K562 (cell line): Measurements from ENCODE around the gene DIPK1B. TPM values are rescaled to one million over a fixed set of nuclear protein-coding genes. Genes with fewer than 3 reads are reported as not detected.
A peak's percentile ranks its signal among the peaks of the same experiment; 100 is the strongest.

Experiments
- ATAC-seq: fragments of 200-7000 bp; cut with Tn5 transposase; 3 replicates; pipeline ENCODE4 v1.9.1; 2020; ENCODE audit warnings: moderate library complexity
- BruUV-seq: library from RNA; stranded (reverse); fragments of 400-500 nt; replicated peaks from 2 replicates; lab custom pipeline; 2021; lab: Mats Ljungman, UMichigan
- CTCF ChIA-PET: fragments of 300-600 bp; formaldehyde crosslinking; extraction: SDS; loops from one replicate; lab custom pipeline; 2021; ENCODE audit warnings: low intra/inter-chr PET ratio; lab: Yijun Ruan, JAX
- POLR2A ChIA-PET: fragments of 300-600, 350-650 bp; sonication (Branson Sonifier 250); formaldehyde crosslinking; extraction: SDS; loops from one replicate; lab custom pipeline; 2021; ENCODE audit warnings: antibody characterized with exemption, inconsistent platforms; lab: Yijun Ruan, JAX
- DNase-seq, 4 experiments: peaks; one replicate each; pipeline versions ENCODE4 v3.0.0 to v3.0.0-alpha.2; 2011 to 2018; ENCODE audit warnings: low spot score in 3 of 4, mixed read lengths in 3 of 4; ENCODE audit errors: extremely low read depth in 1 of 4
- FAIRE-seq: peaks from 2 replicates; lab custom pipeline; 2011; peaks lifted over from hg19 to GRCh38; lab: Jason Lieb, UNC
- H2AFZ ChIP-seq: 2 replicates; pipeline ENCODE4 v1.6.0; 2011; ENCODE audit warnings: low read depth, low read length, control low read depth, inconsistent platforms
- H3K27ac ChIP-seq: fragments of 200-600 bp; 3 replicates; pipeline ENCODE4 v1.8.0; 2011; ENCODE audit warnings: low read depth, mild to moderate bottlenecking, control low read depth, inconsistent platforms, low read length, moderate library complexity, mixed read lengths; ENCODE audit errors: extremely low read depth
- H3K27me3 ChIP-seq, 2 experiments: fragments of 300-600 bp in 1 of 2; 2 replicates in 1 of 2; 3 replicates in 1 of 2; pipeline versions ENCODE4 v1.6.0 to v1.8.0; 2011; ENCODE audit warnings: inconsistent platforms in 2 of 2, low read length in 2 of 2, mild to moderate bottlenecking in 1 of 2, mixed read lengths in 1 of 2, moderate library complexity in 1 of 2; ENCODE audit not compliant: control insufficient read depth in 2 of 2, insufficient read depth in 2 of 2
- H3K36me3 ChIP-seq: fragments of 300-600 bp; 3 replicates; pipeline ENCODE4 v1.8.0; 2011; ENCODE audit warnings: mild to moderate bottlenecking, low read length, inconsistent platforms; ENCODE audit not compliant: control insufficient read depth, insufficient read depth
- H3K4me1 ChIP-seq, 2 experiments: fragments of 200-600 bp in 1 of 2; replicated peaks in 1 of 2; 2 replicates in 1 of 2; 3 replicates in 1 of 2; pipeline versions ENCODE4 v1.5.1 to v1.8.0; 2011; ENCODE audit warnings: inconsistent platforms in 2 of 2, low read length in 2 of 2, mild to moderate bottlenecking in 1 of 2, mixed read lengths in 1 of 2, moderate library complexity in 1 of 2; ENCODE audit not compliant: control insufficient read depth in 2 of 2, insufficient read depth in 2 of 2
- H3K4me2 ChIP-seq: 2 replicates; pipeline ENCODE4 v1.6.1; 2011; ENCODE audit warnings: low read length, control low read depth, inconsistent platforms, mixed read lengths; ENCODE audit not compliant: insufficient read depth
- H3K4me3 ChIP-seq: fragments of 200-600 bp; sonication (generic), shearing (Covaris generic); 2 replicates; pipeline ENCODE4 v1.5.1; 2016; ENCODE audit warnings: control low read depth, inconsistent platforms
- H3K79me2 ChIP-seq: fragments of 200-600 bp; 3 replicates; pipeline ENCODE4 v1.8.0; 2011; ENCODE audit warnings: low read length, inconsistent platforms; ENCODE audit not compliant: control insufficient read depth, insufficient read depth
- H3K9ac ChIP-seq, 2 experiments: 2 replicates each; pipeline versions ENCODE4 v1.6.0 to v1.6.1; 2011; ENCODE audit warnings: low read depth in 2 of 2, low read length in 2 of 2, control low read depth in 1 of 2, inconsistent platforms in 1 of 2, mild to moderate bottlenecking in 1 of 2, mixed read lengths in 1 of 2; ENCODE audit not compliant: insufficient read depth in 1 of 2
- H3K9me1 ChIP-seq: one replicate; pipeline ENCODE4 v1.6.0; 2011; ENCODE audit warnings: inconsistent platforms, mild to moderate bottlenecking, low read length, moderate library complexity; ENCODE audit not compliant: control insufficient read depth, insufficient read depth
- H3K9me3 ChIP-seq: replicated peaks from 2 replicates; pipeline ENCODE4 v1.5.1; 2011; ENCODE audit warnings: low read depth, low read length, inconsistent platforms; ENCODE audit not compliant: control insufficient read depth, insufficient read depth
- H4K20me1 ChIP-seq: replicated peaks from 2 replicates; pipeline ENCODE4 v1.6.1; 2011; ENCODE audit warnings: low read length, inconsistent platforms, mixed read lengths; ENCODE audit not compliant: control insufficient read depth, insufficient read depth
- BCL6 ChIP-seq: fragments of 250-450 bp; sonication (Bioruptor Pico); IDR thresholded peaks from 2 replicates; pipeline ENCODE4 v1.4.0; 2020
- DACH1 ChIP-seq: fragments of 450-650 bp; IDR thresholded peaks from 2 replicates; pipeline ENCODE4 v1.6.1; 2018; ENCODE audit not compliant: partially characterized antibody
- ILF3 ChIP-seq: fragments of 450-650 bp; IDR thresholded peaks from 2 replicates; pipeline ENCODE4 v1.6.1; 2018; ENCODE audit warnings: antibody characterized with exemption, mild to moderate bottlenecking, moderate library complexity, borderline replicate concordance
- KAT8 ChIP-seq: fragments of 450-650 bp; IDR thresholded peaks from 2 replicates; pipeline ENCODE4 v1.6.1; 2016; ENCODE audit warnings: low read depth, mild to moderate bottlenecking
- POLR2AphosphoS2 ChIP-seq: IDR thresholded peaks from 2 replicates; pipeline ENCODE4 v1.6.1; 2012; ENCODE audit warnings: low read length, improper control_type of control experiment
- PTBP1 ChIP-seq: fragments of 200-400 bp; formaldehyde crosslinking; IDR thresholded peaks from 2 replicates; pipeline ENCODE4 v1.6.1; 2017; ENCODE audit warnings: low read depth, low read length
- RBM14 ChIP-seq: fragments of 200-400 bp; formaldehyde crosslinking; IDR thresholded peaks from 2 replicates; pipeline ENCODE4 v1.6.1; 2018; ENCODE audit warnings: low read depth, mild to moderate bottlenecking, low read length, moderate library complexity, borderline replicate concordance; ENCODE audit not compliant: insufficient read depth
- TAF15 ChIP-seq: fragments of 200-400 bp; formaldehyde crosslinking; IDR thresholded peaks from 2 replicates; pipeline ENCODE4 v1.6.1; 2017; ENCODE audit warnings: mild to moderate bottlenecking, low read depth, low read length, moderate library complexity
- U2AF1 ChIP-seq: fragments of 200-400 bp; formaldehyde crosslinking; optimal IDR thresholded peaks from 2 replicates; pipeline ENCODE3; 2017; ENCODE audit warnings: mild to moderate bottlenecking, low read depth, low read length, moderate library complexity
- YBX1 ChIP-seq: fragments of 450-650 bp; IDR thresholded peaks from 2 replicates; pipeline ENCODE4 v1.7.1; 2016; ENCODE audit warnings: mild to moderate bottlenecking
- ZFP36 ChIP-seq: fragments of 150-350 bp; IDR thresholded peaks from 2 replicates; pipeline ENCODE4 v1.6.1; 2018; ENCODE audit warnings: low read length, low read depth; ENCODE audit not compliant: partially characterized antibody
- ZNF121 ChIP-seq: sonication (generic); formaldehyde crosslinking; conservative IDR thresholded peaks from 2 replicates; pipeline ENCODE4 v1.8.0; 2022; ENCODE audit warnings: missing genetic modification reagents
- ZNF696 ChIP-seq: fragments of 250-450 bp; sonication (Bioruptor Pico); conservative IDR thresholded peaks from 2 replicates; pipeline ENCODE4 v1.4.0; 2020; ENCODE audit warnings: mild to moderate bottlenecking, moderate library complexity
- WGBS: fragments of 100-300 bp; shearing (Covaris generic); methylation state at CpG from one replicate; pipeline ENCODE4 v1.1.6; 2016; ENCODE audit warnings: low coverage, mixed read lengths; ENCODE audit not compliant: insufficient coverage; ENCODE audit errors: missing lambda C conversion rate; 5-methylcytosine and 5-hydroxymethylcytosine counted together
- in situ Hi-C: fragments of 300-500 bp; cut with MboI; formaldehyde crosslinking; loops from 4 replicates; pipeline ENCODE4 v1.15.0; 2018; ENCODE audit warnings: inconsistent platforms, mixed read lengths
- intact Hi-C: fragments of 100-400 bp; cut with micrococcal nuclease; formaldehyde crosslinking; loops from 2 replicates; pipeline ENCODE4 v1.14.2; 2022
- polyA plus RNA-seq, 8 experiments: library from polyadenylated mRNA; depleted of rRNA in 4 of 8; stranded (reverse) in 5 of 8; unstranded in 3 of 8; fragments of >200 nt; fragmentation: Nextera tagmentation in 2 of 8; fragmentation: Illumina TruSeq in 1 of 8; extraction: Ambion mirVana in 2 of 8; extraction: Trizol in 1 of 8; gene quantifications; 2 replicates each; pipeline versions ENCODE4 v1.2.1 to v1.2.3, GENCODE V29; 2011 to 2014; ENCODE audit warnings: inconsistent platforms in 1 of 8, missing spikeins in 1 of 8
- total RNA-seq, 7 experiments: library from RNA; depleted of rRNA in 6 of 7; stranded (reverse); fragments of >200 nt in 6 of 7; fragmentation: Illumina TruSeq in 2 of 7; extraction: Trizol in 2 of 7; gene quantifications; 2 replicates each; pipeline versions ENCODE4 v1.2.1 to v1.2.3, GENCODE V29; 2011 to 2021; ENCODE audit warnings: low replicate concordance in 1 of 7
- TF ChIP-seq, protein P1 (sequence below): fragments of 450-650 bp; formaldehyde crosslinking; IDR thresholded peaks from 2 replicates; pipeline ENCODE4 v1.4.0; 2020; ENCODE audit warnings: mild to moderate bottlenecking, moderate library complexity
- TF ChIP-seq, protein P2 (sequence below), 3 experiments: fragments of 200-800 bp in 1 of 3; sonication (Bioruptor generic) in 1 of 3; sonication (generic) in 1 of 3; formaldehyde crosslinking in 1 of 3; IDR thresholded peaks; 2 replicates each; pipeline versions ENCODE4 v1.6.1 to v1.8.0; 2016 to 2022; ENCODE audit warnings: mild to moderate bottlenecking in 2 of 3, missing compliant biosample characterization in 2 of 3, missing genetic modification characterization in 2 of 3, missing genetic modification reagents in 1 of 3
- TF ChIP-seq, protein P3 (sequence below): fragments of 450-650 bp; formaldehyde crosslinking; IDR thresholded peaks from 2 replicates; pipeline ENCODE4 v1.4.0; 2020; ENCODE audit warnings: mild to moderate bottlenecking, mixed read lengths

DIPK1B gene
- total and polyA plus RNA-seq, 9 of the 15 experiments (the other 6 are each of a cell fraction or from before 2014, with no cell fraction given) = 0.08 to 22.3 (median 5.9) TPM

DNA sequence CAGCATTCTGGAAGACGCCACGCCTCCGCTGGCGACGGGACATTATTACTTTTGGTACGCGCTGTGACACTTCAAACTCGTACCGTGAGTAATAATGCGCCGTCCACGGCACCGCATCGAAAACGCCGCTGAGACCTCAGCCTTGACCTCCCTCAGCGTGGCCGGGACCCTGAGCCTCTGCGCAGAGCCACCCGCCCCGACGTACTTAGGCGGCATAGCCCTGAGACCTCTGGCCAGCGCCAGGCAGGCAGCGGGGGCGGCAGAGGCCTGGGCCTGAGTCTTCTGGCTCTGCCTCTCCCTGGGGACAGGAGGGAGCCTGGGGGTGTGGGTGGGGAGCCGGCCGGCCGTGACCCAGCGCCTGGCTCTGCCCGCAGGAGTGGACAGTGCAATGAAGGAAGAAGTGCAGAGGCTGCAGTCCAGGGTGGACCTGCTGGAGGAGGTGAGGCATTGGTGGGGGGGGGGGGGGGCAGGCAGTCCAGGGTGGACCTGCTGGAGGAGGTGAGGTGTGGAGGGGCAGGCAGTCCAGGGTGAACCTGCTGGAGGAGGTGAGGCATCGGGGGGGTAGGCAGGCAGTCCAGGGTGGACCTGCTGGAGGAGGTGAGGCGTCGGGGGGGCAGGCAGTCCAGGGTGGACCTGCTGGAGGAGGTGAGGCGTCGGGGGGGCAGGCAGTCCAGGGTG, 41.7 kb upstream of the DIPK1B start (continued):
- TF ChIP-seq, protein P1, sequence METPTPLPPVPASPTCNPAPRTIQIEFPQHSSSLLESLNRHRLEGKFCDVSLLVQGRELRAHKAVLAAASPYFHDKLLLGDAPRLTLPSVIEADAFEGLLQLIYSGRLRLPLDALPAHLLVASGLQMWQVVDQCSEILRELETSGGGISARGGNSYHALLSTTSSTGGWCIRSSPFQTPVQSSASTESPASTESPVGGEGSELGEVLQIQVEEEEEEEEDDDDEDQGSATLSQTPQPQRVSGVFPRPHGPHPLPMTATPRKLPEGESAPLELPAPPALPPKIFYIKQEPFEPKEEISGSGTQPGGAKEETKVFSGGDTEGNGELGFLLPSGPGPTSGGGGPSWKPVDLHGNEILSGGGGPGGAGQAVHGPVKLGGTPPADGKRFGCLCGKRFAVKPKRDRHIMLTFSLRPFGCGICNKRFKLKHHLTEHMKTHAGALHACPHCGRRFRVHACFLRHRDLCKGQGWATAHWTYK (CRISPR knock-in tag) = no peak
- TF ChIP-seq DACH1 (no peak), KAT8 (no peak), YBX1 (no peak), ZFP36 (peak; percentile 75), U2AF1 (peak; percentile 45)
- TF ChIP-seq, all 486 proteins: peak for 22

DNA sequence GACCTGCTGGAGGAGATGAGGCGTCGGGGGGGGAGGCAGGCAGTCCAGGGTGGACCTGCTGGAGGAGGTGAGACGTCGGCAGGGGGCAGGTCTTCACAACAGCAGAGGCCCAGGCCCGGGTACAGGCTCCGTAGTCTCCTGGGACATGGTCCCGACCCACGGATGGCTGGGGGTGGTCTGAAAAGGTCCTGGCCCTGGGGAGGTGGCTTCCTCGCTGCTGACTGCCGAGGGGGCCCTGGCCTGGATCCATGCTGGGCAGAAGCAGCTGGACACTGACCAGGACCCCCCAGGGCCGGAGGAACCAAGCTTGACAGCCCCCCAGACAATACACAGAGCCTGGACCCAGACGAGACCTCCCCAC, 41.1 kb upstream of the DIPK1B start:
- BruUV-seq = no TSS peak
- no peak overlapping the region for H2AFZ ChIP-seq
- H3K36me3 ChIP-seq = peaks cover 83% of the 10 kb centered on the region; the same call in 2 of the 3 replicates
- peak overlapping the region in 1 of 2 experiments; percentile 61; a peak in 1 of 4 replicates for H3K9ac ChIP-seq
- H3K4me2 ChIP-seq = no peak overlapping the region
- H3K4me1 ChIP-seq = peaks cover 8 to 100% of the 10 kb centered on the region in 2 experiments; a peak in 4 of 5 replicates
- WGBS = 71% methylated on average over 5 of the region's 12 CpGs
- CTCF ChIA-PET = no interaction called here
- no peaks in the 10 kb centered on the region for H3K9me3 ChIP-seq
- H3K4me3 ChIP-seq = no peak overlapping the region
- no peak for ATAC-seq
- H3K27me3 ChIP-seq = no peaks in the 10 kb centered on the region
- no peak for FAIRE-seq
- H3K9me1 ChIP-seq = peaks cover 2% of the 10 kb centered on the region
- POLR2A ChIA-PET = interaction anchor here (0.6 to 1.4 kb wide), 6 partner anchors 9 to 136 kb away, joined by 3 to 8 read pairs (median 3); partner anchors contain the start of genes EGFL7 and RABL6
- H3K27ac ChIP-seq = no peak overlapping the region
- intact Hi-C loops = no loop called here
- DNase-seq = peak in 1 of 4 experiments; percentile 55
- in situ Hi-C loops = no loop called here
- peaks cover 64% of the 10 kb centered on the region for H4K20me1 ChIP-seq
- H3K79me2 ChIP-seq = peaks cover 30% of the 10 kb centered on the region
- TF ChIP-seq ZNF696 (CRISPR knock-in tag) = no peak
- TF ChIP-seq ZFP36 = peak; percentile 5
- TF ChIP-seq TAF15 = 0 out of 2 replicates have a peak, but pooled peaks have one; percentile 6
- TF ChIP-seq ILF3 = peak; percentile 36; the same call in 1 of the 2 replicates
- no peak for TF ChIP-seq BCL6
- TF ChIP-seq, protein P2, sequence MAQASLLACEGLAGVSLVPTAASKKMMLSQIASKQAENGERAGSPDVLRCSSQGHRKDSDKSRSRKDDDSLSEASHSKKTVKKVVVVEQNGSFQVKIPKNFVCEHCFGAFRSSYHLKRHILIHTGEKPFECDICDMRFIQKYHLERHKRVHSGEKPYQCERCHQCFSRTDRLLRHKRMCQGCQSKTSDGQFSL (CRISPR knock-in tag; IDR thresholded peaks at IDR 0.05) = peak; percentile 97
- TF ChIP-seq, protein P2 (tag; IDR thresholded peaks at IDR 0.05) = no peak; a peak in 2 of 4 replicates
- peak; percentile 15; the same call in 1 of the 2 replicates for TF ChIP-seq POLR2AphosphoS2
- TF ChIP-seq PTBP1 = peak; percentile 14; the same call in 1 of the 2 replicates
- no peak for TF ChIP-seq RBM14
- TF ChIP-seq ZNF121 (CRISPR knock-in tag) = no peak
- TF ChIP-seq, protein P3, sequence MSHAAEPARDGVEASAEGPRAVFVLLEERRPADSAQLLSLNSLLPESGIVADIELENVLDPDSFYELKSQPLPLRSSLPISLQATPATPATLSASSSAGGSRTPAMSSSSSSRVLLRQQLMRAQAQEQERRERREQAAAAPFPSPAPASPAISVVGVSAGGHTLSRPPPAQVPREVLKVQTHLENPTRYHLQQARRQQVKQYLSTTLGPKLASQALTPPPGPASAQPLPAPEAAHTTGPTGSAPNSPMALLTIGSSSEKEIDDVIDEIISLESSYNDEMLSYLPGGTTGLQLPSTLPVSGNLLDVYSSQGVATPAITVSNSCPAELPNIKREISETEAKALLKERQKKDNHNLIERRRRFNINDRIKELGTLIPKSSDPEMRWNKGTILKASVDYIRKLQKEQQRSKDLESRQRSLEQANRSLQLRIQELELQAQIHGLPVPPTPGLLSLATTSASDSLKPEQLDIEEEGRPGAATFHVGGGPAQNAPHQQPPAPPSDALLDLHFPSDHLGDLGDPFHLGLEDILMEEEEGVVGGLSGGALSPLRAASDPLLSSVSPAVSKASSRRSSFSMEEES = peak; percentile 2; the same call in 1 of the 2 replicates
